Gastroesophageal sphincter (tissue), 3 donors: ENCODE data around the gene GNL3.

ENCODE experiments used
- CTCF ChIP-seq, 4 experiments: fragments of 200-600 bp in 2 of 4; fragments of 450-650 bp in 2 of 4; sonication (generic) in 1 of 4; IDR thresholded peaks; one replicate each; pipeline ENCODE4 v1.5.1; 2017 to 2019; ENCODE audit warnings: antibody characterized with exemption in 4 of 4, mild to moderate bottlenecking in 2 of 4, moderate library complexity in 2 of 4
- POLR2A ChIP-seq, 2 donors: fragments of 450-650 bp; IDR thresholded peaks; one replicate each; pipeline ENCODE4 v1.6.1; 2017; ENCODE audit warnings: antibody characterized with exemption in 2 of 2, mild to moderate bottlenecking in 2 of 2, moderate library complexity in 1 of 2
- POLR2AphosphoS5 ChIP-seq: sonication (generic); formaldehyde crosslinking; IDR thresholded peaks from one replicate; pipeline ENCODE4 v1.6.1; 2017; ENCODE audit warnings: antibody characterized with exemption

- TF ChIP-seq POLR2A (IDR thresholded peaks at IDR 0.05) (no peak), POLR2AphosphoS5 (no peak), CTCF (IDR thresholded peaks at IDR 0.05) (no peak)
Measured at GRCh38 chr3:52684184-52684583, 1.6 kb upstream of the GNL3 start.
